ENCODE data around the gene SLC17A2.

SLC17A2 gene

GRCh38 chr6:25863360-25863759, 67.1 kb downstream of the SLC17A2 start:
- intact Hi-C loops (cut with DNase I) = no loop called here
- DNase-seq = no peak

Data from head of caudate nucleus (tissue), 42 donors.